Peyer's patch (tissue), 4 donors: ENCODE data around the gene ZNF644. TPM values are rescaled to one million over a fixed set of nuclear protein-coding genes. Genes with fewer than 3 reads are reported as not detected.

Source experiments
- DNase-seq, 3 donors: peaks; one replicate each; pipeline ENCODE4 v3.0.0-alpha.2; 2017 to 2019
- H3K27ac ChIP-seq, 4 donors: fragments of 200-600 bp; sonication (generic); one replicate each; pipeline ENCODE4 v1.5.1; 2016 to 2019
- H3K27me3 ChIP-seq, 2 donors: fragments of 200-600 bp; sonication (generic); one replicate each; pipeline ENCODE4 v1.5.1; 2019
- H3K36me3 ChIP-seq, 3 donors: fragments of 200-600 bp; sonication (generic); one replicate each; pipeline ENCODE4 v1.5.1; 2016 to 2019
- H3K4me1 ChIP-seq, 4 donors: fragments of 200-600 bp; sonication (generic); one replicate each; pipeline ENCODE4 v1.5.1; 2016 to 2019
- H3K4me3 ChIP-seq, 4 donors: fragments of 200-600 bp; sonication (generic); 1 replicate in 3 of 4; 2 replicates in 1 of 4; pipeline ENCODE4 v1.5.1; 2016 to 2019; ENCODE audit warnings: mild to moderate bottlenecking in 1 of 4
- H3K9me3 ChIP-seq, 4 donors: fragments of 200-600 bp; sonication (generic); one replicate each; pipeline ENCODE4 v1.5.1; 2016 to 2019; ENCODE audit warnings: mild to moderate bottlenecking in 1 of 4
- CTCF ChIP-seq, 6 experiments: fragments of 450-650 bp in 4 of 6; fragments of 200-600 bp in 2 of 6; sonication (generic) in 1 of 6; IDR thresholded peaks; one replicate each; pipeline ENCODE4 v1.5.1; 2017 to 2019; ENCODE audit warnings: antibody characterized with exemption in 6 of 6, mild to moderate bottlenecking in 3 of 6, moderate library complexity in 1 of 6
- POLR2A ChIP-seq, 2 donors: fragments of 450-650 bp; IDR thresholded peaks; one replicate each; pipeline ENCODE4 v1.5.1; 2017; ENCODE audit warnings: antibody characterized with exemption in 2 of 2, mild to moderate bottlenecking in 2 of 2, moderate library complexity in 2 of 2
- total RNA-seq, 4 donors: library from RNA; depleted of rRNA; stranded (reverse); fragments of >200 nt; gene quantifications; one replicate each; pipeline ENCODE4 v1.1.0, GENCODE V29; 2016

Gene ZNF644
- total RNA-seq, 4 donors from 2014 or later = 46.5 to 111 (median 62.4) TPM

- Histone ChIP-seq H3K27ac (no peak overlapping the region), H3K4me1 (no peaks in the 10 kb centered on the region), H3K9me3 (peaks cover 0 to 17% (median 7%) of the 10 kb centered on the region in 4 donors), H3K36me3 (no peaks in the 10 kb centered on the region), H3K4me3 (no peak overlapping the region), H3K27me3 (no peaks in the 10 kb centered on the region)
- no peak for DNase-seq
- TF ChIP-seq CTCF (IDR thresholded peaks at IDR 0.05) (no peak), POLR2A (IDR thresholded peaks at IDR 0.05) (no peak)
Measured at GRCh38 chr1:90881034-90881433, 140.8 kb downstream of the ZNF644 start.

- H3K9me3 ChIP-seq = peaks cover 0 to 17% (median 7%) of the 10 kb centered on the region in 4 donors
- no peaks in the 10 kb centered on the region for H3K36me3 ChIP-seq
- H3K27me3 ChIP-seq = no peaks in the 10 kb centered on the region
- no peak for DNase-seq
- H3K4me3 ChIP-seq = no peak overlapping the region
- no peak overlapping the region for H3K27ac ChIP-seq
- H3K4me1 ChIP-seq = no peaks in the 10 kb centered on the region
- TF ChIP-seq CTCF (IDR thresholded peaks at IDR 0.05) (no peak), POLR2A (IDR thresholded peaks at IDR 0.05) (no peak)
Measured at GRCh38 chr1:90879281-90879680, 142.6 kb downstream of the ZNF644 start.

GRCh38 chr1:90876101-90876500 is 145.7 kb downstream of the ZNF644 start:
- H3K4me3 ChIP-seq = no peak overlapping the region
- H3K4me1 ChIP-seq = no peaks in the 10 kb centered on the region
- TF ChIP-seq POLR2A (IDR thresholded peaks at IDR 0.05) (no peak), CTCF (IDR thresholded peaks at IDR 0.05) (no peak)
- H3K36me3 ChIP-seq = no peaks in the 10 kb centered on the region
- H3K27me3 ChIP-seq = no peaks in the 10 kb centered on the region
- no peak overlapping the region for H3K27ac ChIP-seq
- no peak for DNase-seq
- H3K9me3 ChIP-seq = peaks cover 0 to 17% (median 3%) of the 10 kb centered on the region in 4 donors
